HCT116 (cell line): ENCODE data around the gene PTGDS. TPM values are rescaled to one million over a fixed set of nuclear protein-coding genes. Genes with fewer than 3 reads are reported as not detected.

Experiments used
- ATAC-seq: fragments of 200-7000 bp; cut with Tn5 transposase; 2 replicates; pipeline ENCODE4 v1.9.1; 2020; ENCODE audit warnings: mild to moderate bottlenecking, moderate library complexity
- BruUV-seq: library from RNA; stranded (reverse); fragments of 400-500 nt; replicated peaks from 2 replicates; lab custom pipeline; 2021; lab: Mats Ljungman, UMichigan
- CTCF ChIA-PET: fragments of 300-600 bp; sonication (Branson Sonifier 250); formaldehyde crosslinking; loops from one replicate; lab custom pipeline; 2021; ENCODE audit warnings: antibody characterized with exemption; lab: Charles Lee
- POLR2A ChIA-PET: fragments of 300-600, 350-600 bp; sonication (Branson Sonifier 250); formaldehyde crosslinking; loops from one replicate; lab custom pipeline; 2021; ENCODE audit warnings: antibody characterized with exemption; lab: Charles Lee
- RAD21 ChIA-PET, 2 experiments: fragments of 300-600 bp; sonication (Branson Sonifier 250); formaldehyde crosslinking; loops; one replicate each; lab custom pipeline; 2023; ENCODE audit warnings: low total read pairs in 2 of 2; ENCODE audit not compliant: uncharacterized antibody in 2 of 2, unreplicated experiment in 2 of 2, low non-redundant PET in 1 of 2; lab: Charles Lee
- DNase-seq: peaks from one replicate; pipeline ENCODE4 v3.0.0-alpha.2; 2010; ENCODE audit warnings: low read depth, low spot score
- H2AFZ ChIP-seq: fragments of 200-600 bp; shearing (Covaris generic), sonication (generic); 2 replicates; pipeline ENCODE4 v1.6.1; 2017; ENCODE audit warnings: low read depth, mixed run types, mixed read lengths, antibody characterized with exemption, low read length; ENCODE audit not compliant: poor library complexity, severe bottlenecking
- H3K27ac ChIP-seq: 2 replicates; pipeline ENCODE4 v1.5.1; 2012; ENCODE audit warnings: low read depth, low read length
- H3K27me3 ChIP-seq: fragments of 200-600 bp; sonication (generic); 2 replicates; pipeline ENCODE4 v1.6.1; 2016; ENCODE audit warnings: mixed run types, low read length, mixed read lengths; ENCODE audit not compliant: insufficient read depth
- H3K36me3 ChIP-seq, 2 experiments: fragments of 200-500 bp in 1 of 2; fragments of 200-600 bp in 1 of 2; sonication (Bioruptor generic) in 1 of 2; sonication (generic) in 1 of 2; 2 replicates each; pipeline versions ENCODE4 v1.5.1 to v1.6.1; 2014 to 2016; ENCODE audit warnings: low read length in 2 of 2, inconsistent platforms in 1 of 2, mixed read lengths in 1 of 2, mixed run types in 1 of 2; ENCODE audit not compliant: insufficient read depth in 2 of 2, control insufficient read depth in 1 of 2
- H3K4me1 ChIP-seq, 2 experiments: fragments of 200-600 bp in 1 of 2; sonication (generic) in 1 of 2; 2 replicates each; pipeline versions ENCODE4 v1.5.1 to v1.6.1; 2012 to 2017; ENCODE audit warnings: low read length in 2 of 2, inconsistent platforms in 1 of 2, mild to moderate bottlenecking in 1 of 2, mixed read lengths in 1 of 2, mixed run types in 1 of 2, moderate library complexity in 1 of 2; ENCODE audit not compliant: insufficient read depth in 2 of 2, control insufficient read depth in 1 of 2
- H3K4me2 ChIP-seq: fragments of 200-600 bp; sonication (generic); 2 replicates; pipeline ENCODE4 v1.6.1; 2017; ENCODE audit warnings: mixed run types, low read length, mixed read lengths
- H3K4me3 ChIP-seq, 2 experiments: fragments of 200-600 bp in 1 of 2; sonication (generic) in 1 of 2; replicated peaks in 1 of 2; 2 replicates each; pipeline ENCODE4 v1.5.1; 2011 to 2016; ENCODE audit warnings: low read length in 2 of 2, control low read depth in 1 of 2, low read depth in 1 of 2, mild to moderate bottlenecking in 1 of 2, mixed read lengths in 1 of 2, mixed run types in 1 of 2
- H3K79me2 ChIP-seq: fragments of 200-600 bp; sonication (generic); 2 replicates; pipeline ENCODE4 v1.6.1; 2017; ENCODE audit warnings: mild to moderate bottlenecking, mixed run types, low read length, moderate library complexity, mixed read lengths; ENCODE audit not compliant: insufficient read depth
- H3K9ac ChIP-seq: fragments of 200-600 bp; sonication (generic); 2 replicates; pipeline ENCODE4 v1.6.1; 2016; ENCODE audit warnings: low read length, mixed read lengths
- H3K9me2 ChIP-seq: fragments of 200-600 bp; sonication (generic), shearing (Covaris generic); 2 replicates; pipeline ENCODE4 v1.6.1; 2017; ENCODE audit warnings: mixed run types, mild to moderate bottlenecking, moderate library complexity; ENCODE audit not compliant: insufficient read depth
- H3K9me3 ChIP-seq, 2 experiments: fragments of 200-500 bp in 1 of 2; fragments of 200-600 bp in 1 of 2; sonication (Bioruptor generic) in 1 of 2; sonication (generic) in 1 of 2; 2 replicates each; pipeline ENCODE4 v1.6.1; 2014 to 2017; ENCODE audit warnings: low read length in 2 of 2, mixed read lengths in 2 of 2, inconsistent platforms in 1 of 2, low read depth in 1 of 2, mild to moderate bottlenecking in 1 of 2, mixed run types in 1 of 2, moderate library complexity in 1 of 2; ENCODE audit not compliant: control insufficient read depth in 1 of 2, insufficient read depth in 1 of 2
- H4K20me1 ChIP-seq: fragments of 200-600 bp; sonication (generic), shearing (Covaris generic); 2 replicates; pipeline ENCODE4 v1.6.1; 2017; ENCODE audit warnings: mixed run types, mild to moderate bottlenecking, moderate library complexity; ENCODE audit not compliant: insufficient read depth
- ATF3 ChIP-seq: IDR thresholded peaks from 2 replicates; pipeline ENCODE4 v1.6.1; 2012
- CEBPB ChIP-seq: IDR thresholded peaks from 2 replicates; pipeline ENCODE4 v1.6.1; 2012; ENCODE audit warnings: low read depth
- ELF1 ChIP-seq: IDR thresholded peaks from 2 replicates; pipeline ENCODE4 v1.6.1; 2012; ENCODE audit warnings: low read depth, borderline replicate concordance
- EZH2 ChIP-seq: fragments of 200-600 bp; sonication (generic); IDR thresholded peaks from 2 replicates; pipeline ENCODE4 v1.6.1; 2017; ENCODE audit warnings: antibody characterized with exemption, mixed run types
- EZH2phosphoT487 ChIP-seq: fragments of 200-600 bp; IDR thresholded peaks from 2 replicates; pipeline ENCODE4 v1.6.1; 2018; ENCODE audit warnings: antibody characterized with exemption, borderline replicate concordance
- FOSL1 ChIP-seq: IDR thresholded peaks from 2 replicates; pipeline ENCODE4 v1.6.1; 2012; ENCODE audit warnings: low read depth
- JUND ChIP-seq: IDR thresholded peaks from 2 replicates; pipeline ENCODE4 v1.6.1; 2012
- MAX ChIP-seq: IDR thresholded peaks from 2 replicates; pipeline ENCODE4 v1.6.1; 2012
- POLR2AphosphoS5 ChIP-seq: IDR thresholded peaks from 2 replicates; pipeline ENCODE4 v1.6.1; 2011; ENCODE audit warnings: mild to moderate bottlenecking, low read depth, low read length, moderate library complexity
- REST ChIP-seq: IDR thresholded peaks from 2 replicates; pipeline ENCODE4 v1.6.1; 2012; ENCODE audit warnings: low read depth
- SP1 ChIP-seq: IDR thresholded peaks from 2 replicates; pipeline ENCODE4 v1.6.1; 2012; ENCODE audit warnings: low read depth
- YY1 ChIP-seq: IDR thresholded peaks from 2 replicates; pipeline ENCODE4 v1.6.1; 2011; ENCODE audit warnings: low read length, low read depth, moderate library complexity, mild to moderate bottlenecking; ENCODE audit not compliant: insufficient replicate concordance; ENCODE audit errors: extremely low read depth
- intact Hi-C: fragments of 100-400 bp; cut with micrococcal nuclease; formaldehyde crosslinking; loops from 2 replicates; pipeline ENCODE4 v1.10.0; 2022
- total RNA-seq: library from RNA; stranded (reverse); gene quantifications from one replicate; pipeline ENCODE4 v1.2.1, GENCODE V29; 2021; ENCODE audit not compliant: unreplicated experiment

Gene PTGDS
- total RNA-seq, 1 experiment from 2014 or later, result 3.1 TPM

DNA sequence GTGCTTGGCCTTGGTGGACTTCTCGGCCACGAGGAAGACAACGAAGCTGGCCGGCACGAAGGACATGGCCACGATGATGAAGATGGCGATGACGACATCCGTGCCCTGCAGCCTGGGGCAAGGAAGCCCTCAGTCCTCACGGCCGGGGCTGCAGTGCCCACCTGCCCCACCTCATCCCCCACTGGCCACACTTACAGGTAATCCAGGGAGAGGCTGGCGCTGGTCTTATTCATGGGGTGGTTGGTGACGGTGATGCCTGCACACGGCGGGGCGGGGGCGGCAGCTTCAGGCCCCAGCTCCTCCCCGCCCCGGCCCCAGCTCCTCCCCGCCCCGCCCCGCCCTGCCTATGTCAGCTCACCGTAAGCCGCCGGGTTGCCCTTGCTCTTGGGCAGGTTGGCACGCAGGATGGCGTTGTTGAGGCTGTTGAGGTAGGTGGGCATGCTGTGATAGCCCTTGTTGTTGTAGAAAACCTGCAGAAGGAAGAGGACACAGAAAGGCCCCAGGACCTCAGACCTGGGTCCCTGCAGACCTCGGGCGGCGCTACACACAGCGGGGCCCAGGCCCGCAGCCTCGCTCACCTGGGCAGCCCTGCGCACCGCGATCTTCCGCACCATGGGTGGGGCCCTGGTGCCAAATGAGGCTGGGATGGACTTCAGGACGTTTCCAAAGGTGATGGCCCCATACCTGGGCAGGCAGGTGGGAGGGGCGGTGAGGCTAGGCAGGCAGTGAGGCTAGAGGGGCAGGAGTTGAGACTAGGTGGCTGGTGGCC is 34.8 kb downstream of the PTGDS start:
- POLR2A ChIA-PET, result no interaction called here
- no peaks in the 10 kb centered on the region for H3K9me3 ChIP-seq
- no peaks in the 10 kb centered on the region for H4K20me1 ChIP-seq
- H3K27ac ChIP-seq, result no peak overlapping the region
- no peak overlapping the region for H2AFZ ChIP-seq
- DNase-seq, result no peak
- TF ChIP-seq POLR2AphosphoS5 (no peak), EZH2phosphoT487 (no peak), EZH2 (no peak), MAX (no peak), CEBPB (no peak)
- TF ChIP-seq, all 23 proteins: peak for 0
- intact Hi-C loops, result no loop called here
- no peak overlapping the region for H3K4me3 ChIP-seq
- H3K9ac ChIP-seq, result no peak overlapping the region
- no peaks in the 10 kb centered on the region for H3K79me2 ChIP-seq
- H3K36me3 ChIP-seq, result peaks cover 11 to 29% of the 10 kb centered on the region in 2 experiments; a peak in 3 of 4 replicates
- ATAC-seq, result no peak
- no peaks in the 10 kb centered on the region for H3K4me1 ChIP-seq
- TSS peak; percentile 20 for BruUV-seq
- no peaks in the 10 kb centered on the region for H3K27me3 ChIP-seq
- ChIA-PET RAD21 (no interaction called here), CTCF (no interaction called here)
- H3K4me2 ChIP-seq, result no peak overlapping the region
- H3K9me2 ChIP-seq, result no peaks in the 10 kb centered on the region

DNA sequence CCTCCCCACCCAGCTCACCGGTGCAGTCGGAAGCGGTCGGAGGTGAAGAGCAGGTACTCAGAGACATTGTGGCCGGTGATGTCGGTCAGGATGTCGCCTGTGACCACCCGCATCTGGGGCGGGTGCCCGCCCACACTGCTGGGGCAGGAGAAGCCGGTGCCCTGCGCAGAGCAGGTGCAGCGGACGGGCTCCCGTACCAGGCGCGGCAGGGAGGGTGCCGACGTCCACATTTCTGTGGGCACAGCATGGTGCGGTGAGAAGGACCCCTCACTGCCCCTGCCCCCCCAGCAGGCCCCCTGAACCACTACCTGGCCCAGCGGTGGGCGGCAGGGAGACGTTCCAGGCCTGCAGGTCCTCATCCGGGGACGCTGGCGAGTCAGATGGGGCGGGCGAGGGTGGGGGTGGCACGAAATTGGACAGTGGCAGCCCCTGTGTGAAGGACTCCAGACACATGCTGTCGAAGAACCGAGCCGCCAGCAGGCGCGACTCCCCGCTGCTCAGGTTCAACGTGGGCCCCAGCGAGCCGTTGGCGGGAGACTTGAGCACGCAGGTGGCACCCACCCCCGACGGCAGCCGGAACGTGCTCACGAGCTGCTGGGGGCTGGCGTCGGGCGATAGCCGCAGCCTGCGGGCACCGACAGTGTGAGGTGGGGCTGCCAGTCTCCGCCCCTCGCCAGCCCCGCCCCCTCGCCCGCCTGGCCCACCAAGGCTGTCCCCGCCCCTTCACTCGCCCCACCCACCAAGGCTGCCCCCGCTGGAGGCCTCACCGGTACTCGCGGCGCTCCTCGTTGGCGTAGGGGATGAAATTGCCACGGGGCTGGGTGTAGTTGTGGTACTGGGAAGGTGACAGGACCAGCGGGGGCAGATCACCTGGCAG is 35.6 kb downstream of the PTGDS start:
- BruUV-seq, result no TSS peak
- intact Hi-C loops, result no loop called here
- H3K4me3 ChIP-seq, result no peak overlapping the region
- no peak for TF ChIP-seq REST
- no peak for TF ChIP-seq FOSL1
- TF ChIP-seq SP1, result no peak
- TF ChIP-seq ATF3, result no peak
- no peak for TF ChIP-seq YY1
- no peak for TF ChIP-seq ELF1
- TF ChIP-seq JUND, result no peak
- TF ChIP-seq EZH2phosphoT487, result no peak
- no peak for TF ChIP-seq MAX

More for the DNA sequence above, 35.6 kb downstream of the PTGDS start:
- no peaks in the 10 kb centered on the region for H3K27me3 ChIP-seq
- H4K20me1 ChIP-seq, result no peaks in the 10 kb centered on the region
- DNase-seq (no peak), ATAC-seq (no peak)
- H3K36me3 ChIP-seq, result peaks cover 17 to 34% of the 10 kb centered on the region in 2 experiments; a peak in 3 of 4 replicates
- no peaks in the 10 kb centered on the region for H3K4me1 ChIP-seq
- CTCF ChIA-PET, result no interaction called here
- no peaks in the 10 kb centered on the region for H3K9me2 ChIP-seq
- H3K79me2 ChIP-seq, result no peaks in the 10 kb centered on the region
- RAD21 ChIA-PET, result no interaction called here
- H3K9ac ChIP-seq, result no peak overlapping the region
- no peak overlapping the region for H2AFZ ChIP-seq
- POLR2A ChIA-PET, result no interaction called here
- no peak overlapping the region for H3K4me2 ChIP-seq
- H3K27ac ChIP-seq, result no peak overlapping the region
- H3K9me3 ChIP-seq, result no peaks in the 10 kb centered on the region
